GM18517 (cell line): Measurements from ENCODE around the gene ZNF638.
"Not testable (repeated sequence)": the region's sequence is repeated elsewhere in the genome, so short reads cannot be mapped to it uniquely, and the experiment has no call there.

Source experiments
- ATAC-seq: cut with Tn5 transposase; IDR thresholded peaks from one replicate; pipeline ENCODE4 v1.9.1; 2021; ENCODE audit warnings: mild to moderate bottlenecking, moderate library complexity; ENCODE audit not compliant: unreplicated experiment

Gene ZNF638

GRCh38 chr2:71331331-71331580 lies 326 bp upstream of the ZNF638 start:
- ATAC-seq: not testable (repeated sequence)

DNA sequence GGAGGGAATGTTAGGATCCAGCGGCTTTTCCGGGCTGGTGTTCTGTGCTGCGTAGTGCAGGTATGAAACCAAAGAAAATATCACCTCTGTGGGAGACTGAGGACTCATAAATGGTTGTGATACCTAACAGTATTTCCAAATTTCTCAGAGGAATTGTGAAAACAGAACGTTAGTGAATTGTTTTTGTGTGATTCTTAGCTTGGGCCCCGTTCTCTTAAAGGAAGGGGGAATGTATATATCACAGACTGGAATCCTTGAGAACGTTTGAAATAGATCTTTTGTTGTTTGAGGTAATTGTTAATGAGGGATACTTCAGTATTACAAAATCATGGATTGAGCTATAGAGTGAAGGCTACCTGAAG lies 834 bp downstream of the ZNF638 start:
- ATAC-seq: no peak

DNA sequence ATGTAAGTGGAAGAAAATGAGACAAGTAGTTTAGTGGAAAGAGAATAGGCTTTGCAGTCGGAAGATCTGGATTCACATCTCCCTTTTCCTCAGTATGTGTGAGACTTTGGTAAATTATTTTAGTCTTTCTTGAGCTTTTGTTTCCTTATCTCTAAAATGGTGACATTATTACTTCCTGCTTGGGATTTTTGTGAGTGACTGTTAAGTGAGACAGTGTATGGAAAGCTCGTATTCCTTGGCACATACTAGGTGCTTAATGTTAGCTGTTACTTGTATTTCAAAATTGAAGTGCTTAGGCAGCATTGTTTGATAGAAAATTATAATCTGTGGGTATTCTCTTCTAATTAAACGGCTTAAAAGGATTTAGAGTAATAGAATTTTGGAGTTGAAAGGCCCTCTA lies 2.0 kb downstream of the ZNF638 start:
- ATAC-seq: no peak

DNA sequence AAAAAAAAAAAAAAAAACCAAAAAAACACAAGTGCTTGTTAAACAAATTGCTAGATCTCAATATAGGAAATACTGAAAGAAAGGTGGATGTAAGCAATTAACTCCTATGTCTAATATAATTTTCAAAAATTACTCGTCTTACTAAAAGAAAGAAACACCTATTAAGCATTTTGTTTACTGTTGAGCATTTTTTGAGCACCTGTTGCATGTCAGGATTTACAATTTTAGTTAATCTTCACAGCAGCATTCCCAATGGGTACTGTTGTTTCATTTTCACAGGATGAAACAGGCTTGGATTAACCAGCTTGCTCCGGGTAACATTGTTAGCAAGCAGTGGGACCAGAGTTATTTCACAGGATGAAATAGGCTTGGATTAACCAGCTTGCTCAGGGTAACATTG lies 4.8 kb downstream of the ZNF638 start:
- ATAC-seq: no peak

DNA sequence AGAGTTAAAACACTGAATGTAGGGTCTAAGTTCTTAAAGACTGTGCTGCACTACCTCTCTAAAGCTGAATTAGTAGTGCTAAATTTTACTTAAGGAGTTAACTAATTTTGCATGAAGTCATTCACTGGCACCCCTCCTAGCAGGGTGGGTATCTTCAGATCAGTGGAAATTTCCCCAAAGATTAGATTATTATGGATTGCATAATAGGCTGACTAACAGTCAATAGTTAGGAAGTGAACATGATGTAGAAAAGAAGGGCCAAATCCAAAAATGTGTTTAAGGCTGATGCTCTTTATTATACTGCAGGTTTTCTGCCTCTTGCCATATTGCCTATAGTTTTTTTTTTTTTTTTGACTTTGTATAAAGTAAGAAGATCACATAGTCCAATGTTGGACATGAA lies 5.2 kb downstream of the ZNF638 start:
- ATAC-seq: no peak

- no peak for ATAC-seq
These were observed 6.2 kb downstream of the ZNF638 start for GRCh38 chr2:71337776-71338175.

DNA sequence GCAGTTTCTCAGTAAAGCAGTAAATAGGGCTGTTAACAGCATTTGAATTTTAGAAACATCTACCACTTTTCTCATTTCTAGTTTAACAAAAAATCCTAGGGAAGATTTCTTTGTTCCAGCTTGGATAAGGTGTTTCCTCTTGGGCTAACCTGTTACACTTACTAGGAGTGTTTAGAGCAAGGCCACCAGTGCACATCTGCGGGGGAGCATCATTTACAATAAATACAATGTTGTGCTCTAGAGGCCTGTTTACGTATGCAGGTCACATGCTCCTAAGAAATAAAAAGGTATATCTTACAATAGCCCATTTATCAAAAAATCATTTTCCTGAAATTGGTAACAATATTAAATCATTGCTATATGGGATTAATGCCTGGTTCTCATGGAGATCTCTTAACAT lies 8.1 kb downstream of the ZNF638 start:
- ATAC-seq: no peak

- ATAC-seq: no peak
These were observed 8.6 kb downstream of the ZNF638 start for GRCh38 chr2:71340176-71340575.

DNA sequence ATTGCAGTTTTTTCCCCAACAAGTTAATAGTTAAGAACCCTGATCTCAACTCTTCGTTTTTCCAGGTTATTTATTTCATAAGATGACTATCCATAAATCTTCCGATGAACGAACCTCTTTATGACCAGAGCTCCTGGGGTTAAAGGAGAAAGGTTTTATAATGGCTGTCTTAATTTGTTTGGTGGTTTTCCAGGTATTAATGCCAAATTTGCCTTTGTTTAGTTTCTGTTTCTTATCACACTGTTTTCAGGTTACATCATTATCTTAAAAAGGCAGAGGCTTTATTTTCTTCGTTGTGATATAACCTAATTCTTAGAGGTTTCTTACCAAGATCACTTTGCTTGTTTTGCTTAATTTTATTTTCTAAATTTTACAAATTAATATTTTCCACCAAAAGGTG lies 10.1 kb downstream of the ZNF638 start:
- ATAC-seq: no peak

GRCh38 chr2:71346065-71346464 lies 14.5 kb downstream of the ZNF638 start:
- no peak for ATAC-seq

GRCh38 chr2:71347517-71347916 lies 15.9 kb downstream of the ZNF638 start:
- ATAC-seq: no peak

GRCh38 chr2:71348302-71348701 lies 16.7 kb downstream of the ZNF638 start:
- no peak for ATAC-seq

GRCh38 chr2:71353248-71353647 lies 21.7 kb downstream of the ZNF638 start:
- peak; percentile 80 for ATAC-seq

DNA sequence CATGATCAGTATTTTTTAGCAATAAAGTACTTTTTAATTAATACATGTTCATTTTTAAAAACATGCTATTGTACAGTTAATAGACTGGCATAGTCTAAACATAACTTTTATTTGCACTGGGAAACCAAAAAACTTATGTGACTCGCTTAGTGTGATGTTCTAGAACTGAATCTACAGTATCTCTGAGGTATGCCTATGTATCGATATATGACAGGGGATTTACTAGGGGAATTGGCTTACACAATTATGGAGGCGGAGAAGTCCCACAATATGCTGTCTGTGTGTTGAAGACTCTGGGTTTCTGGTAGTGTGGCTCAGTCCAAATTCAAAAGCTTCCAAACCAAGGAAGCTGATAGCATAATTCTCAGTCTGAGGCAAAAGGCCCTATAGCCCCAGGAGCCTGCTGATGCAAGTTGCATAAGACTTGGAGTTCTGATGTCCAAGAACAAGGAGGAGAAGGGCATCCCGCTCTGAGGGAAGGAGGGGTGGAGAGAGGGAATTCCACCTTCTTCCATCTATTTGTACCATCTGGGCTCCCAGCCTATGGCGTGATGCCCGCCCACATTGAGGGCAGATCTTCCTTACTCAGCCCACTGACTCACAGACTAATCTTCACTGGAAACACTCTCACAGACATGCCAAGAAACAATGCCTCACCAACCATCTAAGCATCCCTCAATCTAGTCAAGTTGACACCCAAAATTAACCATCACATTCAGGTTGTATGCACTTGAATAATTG lies 27.5 kb downstream of the ZNF638 start:
- ATAC-seq: no peak

DNA sequence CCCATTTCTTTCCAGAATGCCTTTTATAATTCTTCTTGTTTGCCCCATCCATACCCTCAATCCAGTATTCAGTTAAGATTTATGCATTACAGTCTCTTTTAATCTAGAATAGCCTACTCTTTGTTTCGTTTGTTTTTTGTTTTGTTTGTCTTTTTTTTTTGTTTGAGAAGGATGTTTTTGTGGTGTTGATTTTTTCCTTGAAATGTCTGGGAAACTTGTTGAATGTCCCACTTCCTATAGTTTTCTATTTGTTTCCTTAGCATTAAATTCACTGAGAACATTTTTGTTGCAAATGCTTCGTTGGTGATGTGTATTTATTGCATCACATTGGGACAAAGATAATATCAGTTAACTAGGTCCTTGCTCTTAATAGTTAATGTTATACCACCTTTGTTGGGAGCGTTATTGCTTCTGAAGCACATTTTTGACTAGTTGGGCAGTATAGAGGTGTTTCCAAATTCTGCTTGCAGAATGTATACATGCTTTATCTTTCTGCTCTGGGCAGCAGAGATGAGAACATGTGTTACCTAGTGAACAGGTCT lies 28.9 kb downstream of the ZNF638 start:
- no peak for ATAC-seq

GRCh38 chr2:71361631-71362030 lies 30.0 kb downstream of the ZNF638 start:
- ATAC-seq: no peak

GRCh38 chr2:71362447-71362846 lies 30.9 kb downstream of the ZNF638 start:
- no peak for ATAC-seq

GRCh38 chr2:71370015-71370414 lies 38.4 kb downstream of the ZNF638 start:
- no peak for ATAC-seq

GRCh38 chr2:71372042-71372441 lies 40.5 kb downstream of the ZNF638 start:
- ATAC-seq: no peak

DNA sequence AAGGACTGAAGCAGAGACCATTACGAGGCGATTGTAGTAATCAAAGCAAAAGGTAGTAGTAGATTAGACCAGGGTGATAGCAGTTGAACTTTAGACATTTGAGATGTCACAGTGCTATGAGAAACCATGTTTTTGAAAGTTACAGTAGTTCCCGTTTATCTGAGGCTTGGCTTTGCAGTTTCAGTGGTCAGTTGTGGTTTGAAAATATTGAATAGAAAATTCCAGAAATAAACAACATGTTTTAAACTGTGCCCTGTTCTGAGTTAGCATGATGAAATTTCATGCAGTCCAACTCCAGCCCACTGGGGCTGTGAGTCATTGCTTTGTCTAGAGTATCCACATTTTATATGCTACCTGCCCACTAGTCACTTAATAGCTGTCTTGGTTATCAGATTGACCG lies 47.5 kb downstream of the ZNF638 start:
- ATAC-seq: no peak

DNA sequence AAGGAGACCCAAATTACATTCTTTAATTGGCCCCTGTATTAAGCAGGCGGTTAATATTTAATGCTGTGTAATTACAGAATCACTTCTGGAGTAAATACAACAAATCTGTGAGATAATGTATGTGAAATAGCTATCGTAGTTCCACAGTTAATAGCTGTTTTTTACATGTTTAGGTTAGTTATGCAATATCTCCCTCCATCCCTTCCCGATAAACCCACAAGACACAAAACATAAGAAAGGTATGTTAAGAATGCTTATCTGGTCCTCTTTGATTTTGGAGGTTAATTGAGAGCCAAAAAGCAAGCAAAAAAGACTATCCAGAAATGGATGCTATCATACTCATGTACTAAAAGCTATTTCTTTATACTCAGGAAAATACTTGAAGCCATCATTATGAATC lies 49.1 kb downstream of the ZNF638 start:
- ATAC-seq: no peak

GRCh38 chr2:71385012-71385411 lies 53.4 kb downstream of the ZNF638 start:
- ATAC-seq: no peak

DNA sequence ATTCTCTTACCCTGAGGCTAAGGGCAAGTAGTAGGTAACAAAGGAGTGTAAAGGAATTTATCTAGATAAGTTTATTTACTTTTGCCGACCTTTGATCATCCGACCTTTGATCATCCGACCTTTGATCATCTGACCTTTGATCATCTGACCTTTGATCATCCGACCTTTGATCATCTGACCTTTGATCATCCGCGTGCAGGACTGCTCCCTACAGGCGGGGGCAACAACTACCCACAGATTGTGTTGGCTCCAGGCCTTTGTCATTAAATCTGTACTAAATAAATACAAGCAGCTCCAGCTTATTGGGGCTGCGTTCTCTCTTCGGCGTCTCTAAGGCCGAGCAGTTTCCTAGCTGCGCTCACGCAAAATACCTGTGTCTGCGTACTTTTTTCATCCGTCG lies 56.6 kb downstream of the ZNF638 start:
- ATAC-seq: no peak
